Immature natural killer cell (primary cell): ENCODE results near the gene STK32C. TPM values are rescaled to one million over a fixed set of nuclear protein-coding genes. Genes with fewer than 3 reads are reported as not detected.

Experiments used
- DNase-seq, 3 donors: peaks; one replicate each; pipeline ENCODE4 v3.0.0; 2022; ENCODE audit warnings: mixed read lengths in 1 of 3
- H3K27ac Mint-ChIP-seq, 6 donors: one replicate each; pipeline ENCODE4 v1.8.0; 2020; ENCODE audit warnings: mixed read lengths in 6 of 6, mild to moderate bottlenecking in 5 of 6, inconsistent platforms in 4 of 6, moderate library complexity in 3 of 6
- H3K27me3 Mint-ChIP-seq, 3 donors: one replicate each; pipeline ENCODE4 v1.8.0; 2020 to 2021; ENCODE audit warnings: low read depth in 3 of 3, mild to moderate bottlenecking in 3 of 3, mixed read lengths in 3 of 3, moderate library complexity in 3 of 3, inconsistent platforms in 1 of 3
- H3K36me3 Mint-ChIP-seq, 3 donors: one replicate each; pipeline ENCODE4 v1.8.0; 2020; ENCODE audit warnings: mixed read lengths in 3 of 3, inconsistent platforms in 2 of 3, mild to moderate bottlenecking in 2 of 3
- H3K4me1 Mint-ChIP-seq, 2 donors: one replicate each; pipeline ENCODE4 v1.8.0; 2020; ENCODE audit warnings: inconsistent platforms in 2 of 2, mild to moderate bottlenecking in 2 of 2, mixed read lengths in 2 of 2, moderate library complexity in 1 of 2
- H3K4me3 Mint-ChIP-seq, 5 donors: one replicate each; pipeline ENCODE4 v1.8.0; 2020; ENCODE audit warnings: mild to moderate bottlenecking in 5 of 5, mixed read lengths in 5 of 5, inconsistent platforms in 3 of 5, moderate library complexity in 3 of 5
- H3K9me3 Mint-ChIP-seq, 6 donors: one replicate each; pipeline ENCODE4 v1.8.0; 2020; ENCODE audit warnings: mild to moderate bottlenecking in 6 of 6, mixed read lengths in 6 of 6, inconsistent platforms in 4 of 6, moderate library complexity in 3 of 6
- polyA plus RNA-seq, 3 donors: library from polyadenylated mRNA; unstranded; fragments of 300-500 nt; fragmentation: Illumina TruSeq; gene quantifications; one replicate each; pipeline ENCODE4 v1.2.3, GENCODE V29; 2021

Gene STK32C
- polyA plus RNA-seq, 3 donors from 2014 or later, result 6.3 to 14.2 (median 13.7) TPM

- H3K4me1 Mint-ChIP-seq, result no peaks in the 10 kb centered on the region
Measured at GRCh38 chr10:132289439-132289838, 18.3 kb downstream of the STK32C start.

DNA sequence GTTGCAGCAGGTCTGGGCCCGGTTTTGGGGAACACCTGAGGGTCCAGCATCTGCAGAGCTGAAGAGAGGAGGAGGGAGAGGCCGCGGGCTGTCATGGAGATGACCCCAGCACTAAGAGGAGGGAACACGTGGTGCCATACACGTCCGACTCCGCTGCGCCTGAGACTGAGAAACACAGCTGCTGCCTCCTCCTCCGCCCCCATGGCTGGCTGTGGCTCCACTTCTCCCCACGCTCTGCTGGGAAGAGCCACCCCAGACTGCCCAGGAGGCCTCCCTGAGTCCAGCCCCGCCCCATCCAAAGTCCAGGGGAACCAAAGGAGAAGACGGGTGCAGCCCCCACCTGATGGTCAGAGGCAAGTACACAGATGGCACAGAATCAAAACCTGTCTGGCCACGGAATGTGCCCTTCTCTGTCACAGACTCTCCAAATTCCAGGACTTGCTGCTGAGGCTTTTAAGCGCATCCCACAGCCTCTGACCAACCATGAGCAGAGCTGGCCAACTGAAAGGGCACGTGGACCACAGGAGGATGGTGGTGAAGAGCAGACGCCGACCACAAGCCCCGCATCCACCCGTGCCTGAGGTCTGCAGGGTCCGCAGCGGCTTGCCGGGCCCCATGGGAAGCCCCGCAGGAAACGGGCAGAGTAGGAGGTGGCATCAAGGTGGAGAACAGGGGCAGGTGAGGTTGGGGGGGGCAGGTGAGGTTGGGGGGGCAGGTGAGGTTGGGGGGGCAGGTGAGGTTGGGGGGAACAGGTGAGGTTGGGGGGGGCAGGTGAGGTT, 24.0 kb downstream of the STK32C start:
- Mint-ChIP-seq H3K4me3 (no peak overlapping the region), H3K27ac (no peak overlapping the region), H3K36me3 (no peaks in the 10 kb centered on the region), H3K9me3 (peaks cover 0 to 2% (median 0%) of the 10 kb centered on the region in 6 donors), H3K4me1 (peaks cover 5 to 17% of the 10 kb centered on the region in 2 donors), H3K27me3 (peaks cover 0 to 6% (median 3%) of the 10 kb centered on the region in 3 donors)
- no peak for DNase-seq

More at GRCh38 chr10:132289439-132289838, 18.3 kb downstream of the STK32C start:
- Mint-ChIP-seq H3K27ac (no peak overlapping the region), H3K27me3 (peaks cover 0 to 4% (median 2%) of the 10 kb centered on the region in 3 donors), H3K4me3 (no peak overlapping the region), H3K9me3 (peaks cover 0 to 4% (median 0%) of the 10 kb centered on the region in 6 donors), H3K36me3 (no peaks in the 10 kb centered on the region)
- no peak for DNase-seq

DNA sequence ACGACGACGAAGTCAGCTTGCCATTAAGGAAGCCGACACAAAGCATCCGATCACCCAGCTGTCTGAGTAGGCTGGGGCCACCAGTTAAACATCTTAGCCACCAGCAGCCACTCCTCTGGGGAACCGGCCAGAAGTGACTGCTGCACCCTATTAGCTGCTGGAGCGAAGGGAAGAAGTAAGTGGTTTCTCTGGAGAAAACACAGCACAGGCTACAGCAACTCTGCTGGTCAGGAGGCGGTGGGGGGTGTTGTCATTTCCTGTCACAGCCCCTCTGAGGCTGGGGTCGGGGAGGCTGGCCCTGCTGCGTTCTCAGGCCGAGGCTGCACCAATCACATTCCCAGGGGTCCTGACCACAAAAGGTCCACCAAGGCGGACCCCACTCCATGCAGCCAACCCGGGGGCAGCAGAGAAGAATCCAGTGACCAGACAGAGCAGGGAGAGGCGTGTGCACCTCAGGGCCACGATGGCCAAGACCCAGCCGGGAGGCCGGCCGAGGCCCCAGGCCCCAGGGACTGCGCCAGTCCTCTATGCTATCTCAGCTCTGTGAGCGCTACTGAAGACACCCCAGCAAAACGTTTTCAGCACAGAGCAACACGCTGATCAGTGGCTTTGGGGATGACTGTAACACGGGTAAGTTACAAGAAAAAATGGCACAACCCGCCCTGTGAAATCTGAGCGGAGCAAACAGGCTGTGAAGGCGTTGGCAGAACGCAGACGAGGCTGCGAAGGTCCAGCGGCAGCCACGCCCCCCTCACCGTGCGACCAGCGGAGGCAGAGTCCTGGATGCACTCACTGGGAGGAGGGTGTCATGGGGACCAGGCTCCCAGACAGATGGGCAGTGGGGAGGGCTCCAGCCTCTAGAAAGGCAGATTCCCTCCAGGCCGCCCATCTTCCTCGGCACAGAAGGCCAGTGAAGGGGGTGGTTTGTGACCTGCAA, 24.8 kb downstream of the STK32C start:
- Mint-ChIP-seq H3K27ac (no peak overlapping the region), H3K36me3 (no peaks in the 10 kb centered on the region), H3K27me3 (peaks cover 0 to 6% (median 3%) of the 10 kb centered on the region in 3 donors), H3K9me3 (peaks cover 0 to 2% (median 0%) of the 10 kb centered on the region in 6 donors), H3K4me3 (no peak overlapping the region), H3K4me1 (peaks cover 5 to 17% of the 10 kb centered on the region in 2 donors)
- DNase-seq, result no peak

- peaks cover 5 to 17% of the 10 kb centered on the region in 2 donors for H3K4me1 Mint-ChIP-seq
- H3K27me3 Mint-ChIP-seq, result peaks cover 0 to 6% (median 3%) of the 10 kb centered on the region in 3 donors
- H3K27ac Mint-ChIP-seq, result no peak overlapping the region
- DNase-seq, result no peak
- no peak overlapping the region for H3K4me3 Mint-ChIP-seq
- H3K9me3 Mint-ChIP-seq, result no peaks in the 10 kb centered on the region
- no peaks in the 10 kb centered on the region for H3K36me3 Mint-ChIP-seq
Measured at GRCh38 chr10:132281915-132282666, 25.7 kb downstream of the STK32C start.

- DNase-seq, result no peak
- Mint-ChIP-seq H3K27me3 (peaks cover 0 to 6% (median 0%) of the 10 kb centered on the region in 3 donors), H3K36me3 (no peaks in the 10 kb centered on the region), H3K4me3 (no peak overlapping the region), H3K9me3 (no peaks in the 10 kb centered on the region), H3K27ac (peak overlapping the region in 2 of 6 donors; percentile 29 to 57), H3K4me1 (peaks cover 5 to 17% of the 10 kb centered on the region in 2 donors)
Measured at GRCh38 chr10:132280646-132281074, 27.1 kb downstream of the STK32C start.

DNA sequence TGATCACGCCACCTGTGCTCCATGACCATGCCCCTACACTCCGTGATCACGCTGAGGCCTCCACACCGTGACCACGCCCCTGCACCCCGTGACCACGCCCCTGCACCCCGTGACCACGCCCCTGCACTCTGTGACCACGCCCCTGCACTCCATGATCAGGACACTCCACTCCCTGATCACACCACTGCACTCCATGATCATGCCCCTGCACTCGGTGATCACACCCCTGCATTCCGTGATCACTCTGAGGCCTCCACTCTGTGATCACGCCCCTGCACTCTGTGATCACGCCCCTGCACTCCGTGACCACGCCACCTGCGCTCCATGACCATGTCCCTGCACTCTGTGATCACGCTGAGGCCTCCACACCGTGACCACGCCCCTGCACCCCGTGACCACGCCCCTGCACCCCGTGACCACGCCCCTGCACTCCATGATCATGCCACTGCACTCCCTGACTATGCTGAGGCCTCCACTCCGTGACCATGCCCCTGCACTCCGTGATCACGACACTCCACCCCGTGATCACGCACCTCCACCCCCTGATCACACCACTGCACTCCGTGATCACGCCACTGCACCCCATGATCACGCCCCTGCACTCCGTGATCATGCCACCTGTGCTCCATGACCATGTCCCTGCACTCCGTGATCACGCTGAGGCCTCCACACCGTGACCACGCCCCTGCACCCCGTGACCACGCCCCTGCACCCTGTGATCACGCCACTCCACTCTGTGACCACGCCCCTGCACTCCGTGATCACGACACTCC, 27.7 kb downstream of the STK32C start:
- Mint-ChIP-seq H3K4me3 (no peak overlapping the region), H3K36me3 (no peaks in the 10 kb centered on the region), H3K27me3 (peaks cover 0 to 7% (median 0%) of the 10 kb centered on the region in 3 donors), H3K27ac (peak overlapping the region in 1 of 6 donors; percentile 80), H3K9me3 (no peaks in the 10 kb centered on the region), H3K4me1 (peaks cover 5 to 17% of the 10 kb centered on the region in 2 donors)
- DNase-seq, result no peak

- Mint-ChIP-seq H3K36me3 (peaks cover 0 to 5% (median 0%) of the 10 kb centered on the region in 3 donors), H3K9me3 (no peaks in the 10 kb centered on the region), H3K4me3 (no peak overlapping the region), H3K4me1 (peaks cover 5 to 20% of the 10 kb centered on the region in 2 donors), H3K27ac (no peak overlapping the region), H3K27me3 (peaks cover 0 to 9% (median 0%) of the 10 kb centered on the region in 3 donors)
- no peak for DNase-seq
Measured at GRCh38 chr10:132277311-132277741, 30.4 kb downstream of the STK32C start.

GRCh38 chr10:132276706-132277105, 31.0 kb downstream of the STK32C start:
- no peak for DNase-seq
- Mint-ChIP-seq H3K27me3 (peaks cover 0 to 9% (median 0%) of the 10 kb centered on the region in 3 donors), H3K4me1 (peaks cover 5 to 20% of the 10 kb centered on the region in 2 donors), H3K36me3 (peaks cover 0 to 5% (median 0%) of the 10 kb centered on the region in 3 donors), H3K27ac (no peak overlapping the region), H3K4me3 (no peak overlapping the region), H3K9me3 (no peaks in the 10 kb centered on the region)

DNA sequence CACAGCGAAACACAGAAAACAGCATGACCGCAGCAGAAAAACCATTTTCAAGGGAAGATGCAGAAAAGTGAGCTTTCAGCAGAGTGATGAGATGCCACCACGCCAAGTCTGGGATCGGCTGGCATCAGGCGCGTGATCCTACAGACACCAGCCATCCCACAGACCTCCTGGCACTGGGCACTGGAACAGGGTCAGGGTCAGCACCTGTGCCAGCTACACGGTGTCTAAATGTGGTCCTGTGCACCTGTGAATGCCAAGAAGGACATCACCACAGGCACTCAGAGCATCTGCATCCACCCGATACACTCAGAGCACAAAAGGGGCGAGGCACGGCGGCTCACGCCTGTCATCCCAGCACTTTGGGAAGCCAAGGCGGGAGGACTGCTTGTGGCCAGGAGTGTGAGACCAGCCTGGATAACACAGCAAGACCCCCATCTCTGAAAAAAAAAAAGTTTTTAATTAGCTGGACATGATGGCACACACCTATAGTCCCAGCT, 31.5 kb downstream of the STK32C start:
- Mint-ChIP-seq H3K27ac (no peak overlapping the region), H3K4me1 (peaks cover 4 to 20% of the 10 kb centered on the region in 2 donors), H3K27me3 (peaks cover 0 to 8% (median 0%) of the 10 kb centered on the region in 3 donors), H3K9me3 (no peaks in the 10 kb centered on the region), H3K4me3 (no peak overlapping the region), H3K36me3 (peaks cover 0 to 5% (median 0%) of the 10 kb centered on the region in 3 donors)
- DNase-seq, result no peak

DNA sequence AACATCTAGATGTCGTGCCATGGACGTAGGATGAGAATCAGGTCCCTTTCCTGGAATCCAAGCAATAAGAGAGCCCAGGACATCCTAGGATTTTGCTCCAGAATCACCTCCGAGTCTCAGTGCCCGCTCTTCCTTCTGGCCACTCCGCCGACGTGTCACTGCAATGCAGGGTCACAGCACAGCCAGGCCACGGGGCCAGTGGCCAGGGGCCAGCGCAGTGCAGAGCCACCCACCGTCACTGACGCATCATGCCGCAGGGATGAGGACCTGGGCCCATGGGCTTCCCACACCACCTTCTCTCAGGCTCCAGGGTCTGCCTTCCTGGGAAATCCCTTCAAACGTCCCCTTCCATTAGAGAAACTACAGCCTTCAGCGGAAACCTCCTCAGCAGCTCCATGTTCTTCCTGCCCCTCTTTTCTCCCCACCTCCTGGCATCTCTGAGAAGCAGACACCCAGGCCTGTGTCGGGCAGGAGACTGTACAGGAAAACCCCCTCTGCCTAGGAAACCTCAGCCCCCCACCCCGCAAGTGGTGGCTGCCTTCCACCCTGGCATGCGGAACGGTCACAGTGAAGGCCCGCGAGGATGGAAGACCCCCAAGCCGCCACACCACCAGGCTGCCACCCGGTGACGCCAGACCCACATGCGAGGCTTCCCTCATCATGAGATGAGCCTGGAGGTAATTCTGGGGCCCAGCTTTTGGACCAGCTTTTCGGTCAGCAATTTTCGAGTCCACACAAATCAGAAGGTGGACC, 32.1 kb downstream of the STK32C start:
- Mint-ChIP-seq H3K27me3 (peaks cover 0 to 6% (median 0%) of the 10 kb centered on the region in 3 donors), H3K27ac (no peak overlapping the region), H3K4me3 (no peak overlapping the region), H3K4me1 (peaks cover 0 to 14% of the 10 kb centered on the region in 2 donors), H3K9me3 (no peaks in the 10 kb centered on the region), H3K36me3 (peaks cover 0 to 5% (median 0%) of the 10 kb centered on the region in 3 donors)
- DNase-seq, result no peak

DNA sequence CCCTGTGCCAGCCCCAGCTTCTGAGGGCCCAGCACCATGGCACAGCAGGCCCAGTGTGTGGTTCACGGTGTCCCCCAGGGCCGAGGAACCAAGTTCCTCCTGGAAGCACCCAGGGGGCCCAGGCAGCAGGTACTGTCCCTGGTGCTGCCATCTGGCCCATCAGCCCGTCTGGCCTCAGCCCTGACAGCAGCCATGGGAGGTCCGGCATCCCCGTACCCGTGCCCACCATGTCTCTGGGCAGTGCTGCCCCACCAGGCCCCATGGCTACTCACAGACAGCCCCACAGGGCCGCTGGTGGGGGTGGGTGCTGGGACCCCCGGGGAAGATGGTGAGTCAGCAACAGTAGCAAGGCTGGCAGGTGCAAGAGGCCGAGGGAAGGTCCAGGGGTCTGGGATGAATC, 32.8 kb downstream of the STK32C start:
- peaks cover 0 to 5% (median 0%) of the 10 kb centered on the region in 3 donors for H3K36me3 Mint-ChIP-seq
- H3K27ac Mint-ChIP-seq, result no peak overlapping the region
- no peaks in the 10 kb centered on the region for H3K9me3 Mint-ChIP-seq
- peaks cover 0 to 8% of the 10 kb centered on the region in 2 donors for H3K4me1 Mint-ChIP-seq
- no peak overlapping the region for H3K4me3 Mint-ChIP-seq
- no peak for DNase-seq
- H3K27me3 Mint-ChIP-seq, result peaks cover 0 to 6% (median 0%) of the 10 kb centered on the region in 3 donors

DNA sequence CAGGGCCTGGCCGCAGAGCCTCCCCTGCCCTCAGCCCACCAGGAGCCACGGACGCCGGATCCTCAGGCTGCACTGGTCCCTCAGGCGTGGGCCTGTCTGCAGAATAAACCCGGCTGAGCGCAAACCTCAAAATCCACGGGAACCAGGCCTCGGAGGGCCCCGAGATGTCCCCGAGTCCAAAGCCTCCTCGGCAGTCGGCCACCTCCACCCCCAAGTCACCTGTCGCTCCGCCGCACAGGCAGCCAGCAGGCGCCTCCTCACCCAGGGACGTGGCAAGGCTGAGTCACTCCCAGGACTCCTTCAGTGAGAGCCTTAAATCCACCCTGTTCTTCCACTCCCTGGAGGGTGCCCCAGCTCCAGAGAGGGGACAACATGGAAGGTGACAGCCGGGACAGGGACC, 33.2 kb downstream of the STK32C start:
- Mint-ChIP-seq H3K27me3 (peaks cover 0 to 6% (median 0%) of the 10 kb centered on the region in 3 donors), H3K9me3 (no peaks in the 10 kb centered on the region), H3K4me3 (no peak overlapping the region), H3K27ac (no peak overlapping the region), H3K36me3 (peaks cover 0 to 5% (median 0%) of the 10 kb centered on the region in 3 donors), H3K4me1 (peaks cover 0 to 4% of the 10 kb centered on the region in 2 donors)
- DNase-seq, result no peak
